Left ventricle myocardium inferior (tissue), 1 donor: ENCODE results near the gene PGAP6. TPM values are rescaled to one million over a fixed set of nuclear protein-coding genes. Genes with fewer than 3 reads are reported as not detected.
A peak's percentile ranks its signal among the peaks of the same experiment; 100 is the strongest.
"Not testable (repeated sequence)": the region's sequence is repeated elsewhere in the genome, so short reads cannot be mapped to it uniquely, and the experiment has no call there.

Source experiments
- DNase-seq: peaks from one replicate; pipeline ENCODE4 v3.0.0-alpha.2; 2020
- H3K27ac ChIP-seq: fragments of 200-600 bp; replicated peaks from 2 replicates; pipeline ENCODE4 v1.8.0; 2021
- H3K27me3 ChIP-seq: fragments of 200-600 bp; 2 replicates; pipeline ENCODE4 v1.8.0; 2021; ENCODE audit warnings: low read depth
- H3K36me3 ChIP-seq: fragments of 200-600 bp; 2 replicates; pipeline ENCODE4 v1.8.0; 2021
- H3K4me1 ChIP-seq: fragments of 200-600 bp; 2 replicates; pipeline ENCODE4 v1.8.0; 2021
- H3K4me3 ChIP-seq: fragments of 200-600 bp; 2 replicates; pipeline ENCODE4 v1.8.0; 2021; ENCODE audit warnings: mild to moderate bottlenecking, moderate library complexity
- H3K9me3 ChIP-seq: fragments of 200-600 bp; replicated peaks from 2 replicates; pipeline ENCODE4 v1.8.0; 2021
- CTCF ChIP-seq: fragments of 200-600 bp; IDR thresholded peaks from 2 replicates; pipeline ENCODE4 v1.8.0; 2021; ENCODE audit warnings: antibody characterized with exemption, mild to moderate bottlenecking, borderline replicate concordance
- intact Hi-C: fragments of 100-400 bp; cut with micrococcal nuclease; formaldehyde crosslinking; loops from one replicate; pipeline ENCODE4 v1.11.0; 2022
- total RNA-seq: library from RNA; stranded (reverse); fragmentation: NEBNext Ultra II Directional; extraction: Animal tissue kit (Norgen Biotek cat#: 25700); gene quantifications from one replicate; pipeline ENCODE4 v1.2.1, GENCODE V29; 2021
- donor health status: DM: no; HTN: yes; CAD: no; lungs with severe emphysema.

Gene PGAP6
- total RNA-seq, 1 donor from 2014 or later, result 30.4 TPM

GRCh38 chr16:333406-334094 lies 48.2 kb downstream of the PGAP6 start:
- intact Hi-C loops, result no loop called here
- DNase-seq, result no peak
- H3K4me1 ChIP-seq, result peaks cover 15% of the 10 kb centered on the region

GRCh38 chr16:331181-331814 lies 50.5 kb downstream of the PGAP6 start:
- H3K4me1 ChIP-seq, result peaks cover 31% of the 10 kb centered on the region
- H3K9me3 ChIP-seq, intact Hi-C loops: not testable (repeated sequence)

More at GRCh38 chr16:333406-334094, 48.2 kb downstream of the PGAP6 start:
- Histone ChIP-seq H3K36me3 (no peaks in the 10 kb centered on the region), H3K9me3 (no peaks in the 10 kb centered on the region), H3K27me3 (no peaks in the 10 kb centered on the region), H3K27ac (no peak overlapping the region), H3K4me3 (no peak overlapping the region)
- TF ChIP-seq CTCF, result no peak

DNA sequence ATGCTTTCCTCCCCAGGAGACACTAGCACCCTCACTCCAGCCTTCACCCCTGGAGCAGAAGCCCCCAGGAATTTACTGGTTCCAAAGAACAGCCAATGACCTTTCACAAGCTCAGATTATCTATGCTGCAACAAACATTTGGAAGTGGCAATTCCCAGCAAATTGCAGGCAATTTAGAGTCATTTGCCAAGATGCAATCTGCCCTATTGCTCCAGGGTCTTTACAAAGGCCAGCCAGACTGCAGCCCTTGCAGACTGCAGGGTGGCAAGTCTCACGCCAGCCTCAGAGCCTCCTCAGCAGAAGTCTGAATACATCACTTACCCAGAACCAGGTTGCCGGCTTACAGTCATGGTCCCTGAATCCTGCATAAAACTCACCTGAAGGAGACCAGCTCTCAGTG lies 51.0 kb downstream of the PGAP6 start:
- H3K27ac ChIP-seq, result no peak overlapping the region
- no peaks in the 10 kb centered on the region for H3K36me3 ChIP-seq
- intact Hi-C loops, result no loop called here
- no peak for DNase-seq
- peaks cover 28% of the 10 kb centered on the region for H3K4me1 ChIP-seq
- no peaks in the 10 kb centered on the region for H3K27me3 ChIP-seq
- no peak overlapping the region for H3K4me3 ChIP-seq
- no peaks in the 10 kb centered on the region for H3K9me3 ChIP-seq
- TF ChIP-seq CTCF, result no peak

More at GRCh38 chr16:331181-331814, 50.5 kb downstream of the PGAP6 start:
- not testable (repeated sequence) for H3K4me3 ChIP-seq, H3K27ac ChIP-seq, H3K27me3 ChIP-seq, DNase-seq, H3K36me3 ChIP-seq

GRCh38 chr16:325375-326145 lies 56.2 kb downstream of the PGAP6 start:
- Histone ChIP-seq H3K9me3 (no peaks in the 10 kb centered on the region), H3K4me3 (peak overlapping the region; percentile 48), H3K4me1 (peaks cover 39% of the 10 kb centered on the region), H3K27me3 (no peaks in the 10 kb centered on the region), H3K27ac (peak overlapping the region; percentile 59), H3K36me3 (no peaks in the 10 kb centered on the region)
- intact Hi-C loops, result no loop called here
- DNase-seq, result no peak
- no peak for TF ChIP-seq CTCF

DNA sequence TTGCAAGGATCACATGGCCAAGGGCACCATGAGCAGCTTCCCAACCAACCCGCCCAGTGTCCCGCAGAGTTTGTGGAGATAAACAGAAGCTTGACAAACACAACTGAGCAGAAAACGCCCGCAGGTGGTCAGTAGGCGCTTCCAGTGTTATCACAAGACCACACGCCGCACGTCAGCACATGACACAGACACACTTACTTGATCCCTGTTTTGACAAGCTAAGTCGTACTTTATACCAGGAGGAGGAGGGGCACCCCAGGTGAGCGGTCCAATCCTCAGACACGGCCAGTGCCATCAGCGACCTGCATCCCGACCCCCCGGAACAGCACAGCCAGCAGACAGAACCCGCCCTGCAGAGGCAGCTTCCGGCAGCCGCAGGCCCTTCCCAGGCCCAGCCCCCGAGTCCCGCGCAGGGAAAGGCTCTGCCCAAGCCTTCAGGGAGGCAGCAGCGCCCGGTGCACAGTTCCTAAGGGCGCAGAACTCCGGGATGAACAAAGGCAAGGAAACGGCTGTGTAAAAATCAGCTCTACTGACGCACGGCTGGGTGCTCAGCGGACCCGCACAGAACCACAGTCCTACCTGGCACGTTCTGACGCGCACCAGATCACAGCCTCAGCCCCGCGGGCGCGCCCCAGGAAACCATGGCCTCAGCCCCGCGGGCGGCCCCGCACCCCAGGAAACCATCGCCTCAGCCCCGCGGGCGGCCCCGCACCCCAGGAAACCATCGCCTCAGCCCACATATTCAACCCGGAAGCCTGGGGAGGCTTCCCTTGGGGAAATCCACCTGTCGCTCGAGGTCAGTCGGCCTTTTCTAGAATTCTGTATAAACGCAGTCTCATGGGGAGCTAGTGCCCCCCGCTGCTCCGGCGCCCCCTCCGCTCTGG lies 57.1 kb downstream of the PGAP6 start:
- peaks cover 37% of the 10 kb centered on the region for H3K4me1 ChIP-seq
- peak overlapping the region; percentile 59 for H3K27ac ChIP-seq
- intact Hi-C loops, result no loop called here
- peak; percentile 33 for DNase-seq
- peak overlapping the region; percentile 48 for H3K4me3 ChIP-seq
- no peaks in the 10 kb centered on the region for H3K27me3 ChIP-seq
- H3K9me3 ChIP-seq, result no peaks in the 10 kb centered on the region
- H3K36me3 ChIP-seq, result no peaks in the 10 kb centered on the region
- no peak for TF ChIP-seq CTCF
